NCI-H460 (cell line): ENCODE results near the gene IPO9. TPM values are rescaled to one million over a fixed set of nuclear protein-coding genes. Genes with fewer than 3 reads are reported as not detected.
A peak's percentile ranks its signal among the peaks of the same experiment; 100 is the strongest.
"Not testable (repeated sequence)": the region's sequence is repeated elsewhere in the genome, so short reads cannot be mapped to it uniquely, and the experiment has no call there.

ENCODE experiments used
- DNase-seq: peaks from one replicate; pipeline ENCODE4 v3.0.0-alpha.2; 2016; ENCODE audit warnings: low read depth; ENCODE audit errors: extremely low read depth
- total RNA-seq: library from RNA; depleted of rRNA; stranded (reverse); fragments of >200 nt; shearing (Covaris generic); gene quantifications from 2 replicates; pipeline ENCODE4 v1.2.3, GENCODE V29; 2014

IPO9 gene
- total RNA-seq, 1 experiment from 2014 or later, result 27.6 TPM

DNA sequence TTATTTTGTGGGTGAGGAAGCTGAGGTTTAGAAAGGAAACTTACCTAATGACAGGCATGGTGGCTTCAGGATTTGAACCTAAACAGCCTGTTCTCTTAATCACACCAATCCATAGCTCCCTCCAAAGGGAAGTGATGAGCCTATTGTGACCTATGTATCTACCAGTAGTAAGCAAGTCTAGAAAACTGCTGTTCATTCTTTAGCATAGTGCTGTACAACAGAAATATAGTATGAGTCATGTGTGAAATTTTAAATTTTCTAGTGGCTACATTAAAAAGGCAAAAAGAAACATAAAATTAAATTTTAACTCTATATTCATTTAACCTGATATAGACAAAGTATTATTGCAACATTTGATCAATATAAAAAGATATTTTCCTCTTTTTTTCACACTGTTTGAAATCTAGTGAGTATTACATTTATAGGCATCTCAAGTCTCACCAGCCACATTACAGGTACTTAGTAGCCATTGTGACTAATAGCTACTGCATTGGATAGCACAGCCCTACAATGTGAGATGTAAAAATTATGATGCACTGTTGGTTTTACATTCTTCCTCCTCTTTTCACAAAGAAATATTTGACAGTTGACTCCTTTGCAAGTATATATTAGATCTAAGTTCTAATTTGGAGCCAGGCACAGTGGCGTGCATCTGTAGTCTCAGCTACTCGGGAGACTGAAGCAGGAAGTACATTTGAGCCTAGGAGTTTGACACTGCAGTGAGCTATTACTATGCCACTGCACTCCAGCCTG, 16.6 kb downstream of the IPO9 start:
- DNase-seq, result no peak

DNA sequence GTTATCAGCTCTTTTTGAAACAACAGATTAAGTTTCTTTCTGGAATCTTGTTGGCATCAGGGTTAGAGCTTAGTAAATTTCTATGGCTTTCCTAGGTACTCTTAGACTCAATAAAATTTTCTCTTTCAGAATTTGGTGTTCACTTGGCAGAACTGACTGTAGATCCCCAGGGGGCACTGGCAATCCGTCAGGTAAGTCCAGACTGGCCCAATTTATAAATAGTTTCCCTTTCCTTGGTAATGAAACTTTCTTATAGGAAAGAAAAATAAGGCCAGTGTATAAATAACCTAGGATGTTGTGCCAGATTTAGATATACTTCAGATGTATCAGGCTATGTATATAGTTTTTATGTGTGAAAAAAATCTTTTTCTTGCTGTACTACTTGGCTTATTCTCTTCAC, 18.2 kb downstream of the IPO9 start:
- no peak for DNase-seq

DNA sequence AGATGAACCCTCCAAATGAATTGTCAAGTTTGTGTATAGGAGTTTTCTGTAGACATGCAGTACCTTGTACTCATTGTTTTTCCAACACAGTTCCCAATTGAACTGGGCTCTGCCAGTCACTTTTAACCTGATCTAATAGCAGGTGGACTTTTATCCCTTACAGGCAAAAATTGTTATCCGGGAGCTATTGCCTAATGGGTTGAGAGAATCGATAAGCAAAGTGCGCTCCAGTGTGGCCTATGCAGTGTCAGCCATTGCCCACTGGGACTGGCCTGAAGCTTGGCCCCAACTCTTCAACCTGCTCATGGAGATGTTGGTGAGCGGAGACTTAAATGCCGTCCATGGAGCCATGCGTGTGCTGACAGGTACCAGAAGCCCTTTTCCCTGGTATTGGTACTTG, 19.3 kb downstream of the IPO9 start:
- DNase-seq, result no peak

DNA sequence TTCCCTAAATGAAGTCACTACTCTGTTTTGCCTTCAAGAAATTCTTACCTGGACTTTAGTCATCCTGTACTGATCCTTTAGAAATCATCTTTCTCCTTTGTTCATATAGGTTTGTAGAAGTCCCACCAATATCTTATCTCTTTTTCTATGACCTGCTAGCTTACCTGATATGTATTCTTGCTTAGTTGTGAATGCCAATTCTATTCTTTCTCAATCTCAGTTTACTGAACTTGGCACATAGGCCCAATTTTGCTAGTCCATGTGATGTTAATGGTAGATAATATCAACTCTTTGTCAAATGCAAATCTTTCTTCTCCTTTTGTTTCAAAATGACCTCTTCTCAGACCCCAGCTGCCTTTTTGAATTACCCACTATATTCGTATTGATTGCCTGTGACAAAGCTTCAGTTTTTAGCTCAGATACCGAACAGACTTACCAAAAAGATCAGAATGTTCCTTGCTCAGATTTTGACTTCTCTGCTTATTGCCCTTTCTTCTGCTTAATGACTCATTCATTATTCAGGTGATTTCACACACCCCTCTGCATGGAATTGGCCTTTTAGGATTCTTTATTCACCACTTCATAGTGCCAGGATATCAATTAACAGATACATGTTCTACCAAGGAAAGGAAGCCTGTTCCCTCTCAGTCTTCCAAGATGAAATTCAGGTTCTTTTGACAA, 20.6 kb downstream of the IPO9 start:
- DNase-seq, result no peak

DNA sequence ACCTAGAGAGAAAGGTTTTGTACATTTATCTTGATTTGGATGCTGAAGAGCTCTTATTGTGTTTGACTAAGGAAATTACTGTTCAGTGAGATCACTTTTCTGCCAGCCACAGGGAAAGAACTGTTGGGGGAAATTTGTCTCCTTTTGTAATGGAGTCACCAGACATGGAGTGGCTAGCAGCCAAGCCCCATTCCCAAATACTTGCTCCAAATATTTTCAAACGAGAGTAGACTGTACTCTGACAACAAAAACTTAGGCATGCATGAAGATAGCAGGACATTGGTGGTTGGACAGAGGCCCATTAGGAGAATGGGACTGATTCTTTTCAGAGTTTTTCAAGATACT, 21.1 kb downstream of the IPO9 start:
- no peak for DNase-seq

DNA sequence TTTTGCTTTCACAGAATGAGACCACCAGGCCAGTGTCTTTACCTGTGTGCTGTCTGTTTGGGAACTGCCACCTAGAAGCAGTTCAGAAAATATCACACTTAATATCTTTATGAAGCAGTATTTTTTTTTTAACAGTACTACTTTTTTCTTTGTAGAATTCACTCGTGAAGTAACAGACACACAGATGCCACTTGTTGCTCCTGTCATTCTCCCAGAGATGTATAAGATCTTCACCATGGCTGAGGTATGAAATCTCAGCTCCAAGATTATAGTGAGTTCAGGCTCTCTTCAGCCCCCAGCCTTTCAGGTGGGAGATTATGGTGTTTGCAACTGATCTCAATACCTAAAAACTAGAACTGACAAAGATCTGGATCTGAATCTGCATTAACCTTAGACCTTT, 23.0 kb downstream of the IPO9 start:
- no peak for DNase-seq

DNA sequence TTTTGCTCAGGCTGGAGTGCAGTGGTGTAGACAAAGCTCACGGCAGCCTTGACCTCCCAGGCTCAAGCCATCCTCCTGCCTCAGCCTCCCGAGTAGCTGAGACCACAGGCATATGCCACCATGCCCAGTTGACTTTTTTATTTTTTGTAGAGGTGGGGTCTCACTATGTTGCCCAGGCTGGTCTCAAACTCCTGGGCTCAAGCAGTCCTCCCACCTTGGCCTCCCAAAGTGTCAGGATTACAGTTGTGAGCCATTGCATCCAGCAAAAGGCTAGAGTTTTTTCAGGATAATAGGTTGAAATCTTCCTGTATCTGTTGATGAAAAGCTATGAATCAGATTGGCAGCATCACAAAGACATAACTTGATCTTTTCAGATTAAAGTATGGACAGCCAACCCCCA, 27.8 kb downstream of the IPO9 start:
- DNase-seq, result not testable (repeated sequence)

DNA sequence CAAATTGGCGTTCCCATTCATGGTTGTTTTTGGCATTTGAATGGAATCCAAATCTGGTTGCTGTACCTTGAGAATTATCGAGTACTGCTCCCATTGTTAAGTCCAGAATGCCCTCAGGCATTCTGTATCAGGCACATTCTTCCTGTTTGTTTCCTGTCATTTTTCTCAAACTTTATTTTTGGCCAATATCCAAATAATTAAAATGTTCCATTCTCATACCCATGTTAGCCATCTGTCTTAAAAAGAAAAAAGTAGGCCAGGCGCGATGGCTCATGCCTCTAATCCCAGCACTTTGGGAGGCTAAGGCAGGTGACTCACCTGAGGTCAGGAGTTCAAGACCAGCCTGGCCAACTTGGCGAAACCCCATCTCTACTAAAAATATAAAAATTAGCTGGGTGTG, 30.5 kb downstream of the IPO9 start:
- DNase-seq, result no peak

DNA sequence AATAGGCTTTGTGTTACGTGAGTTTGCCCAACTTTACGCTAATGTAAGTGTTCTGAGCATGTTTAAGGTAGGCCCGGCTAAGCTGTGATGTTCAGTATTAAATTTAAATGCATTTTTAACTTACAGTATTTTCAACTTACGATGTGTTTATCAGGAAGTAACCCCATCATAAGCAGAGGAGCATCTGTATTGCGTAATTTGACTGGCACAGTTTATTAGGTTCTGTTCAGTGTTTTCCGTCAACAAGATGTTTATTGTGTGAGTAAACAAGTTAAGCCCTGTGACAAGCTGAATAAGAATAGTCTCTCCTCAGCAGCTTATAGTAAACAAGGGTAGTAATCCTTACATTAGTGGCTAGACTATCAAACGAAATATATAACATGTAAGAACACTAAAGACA, 32.5 kb downstream of the IPO9 start:
- DNase-seq, result no peak

DNA sequence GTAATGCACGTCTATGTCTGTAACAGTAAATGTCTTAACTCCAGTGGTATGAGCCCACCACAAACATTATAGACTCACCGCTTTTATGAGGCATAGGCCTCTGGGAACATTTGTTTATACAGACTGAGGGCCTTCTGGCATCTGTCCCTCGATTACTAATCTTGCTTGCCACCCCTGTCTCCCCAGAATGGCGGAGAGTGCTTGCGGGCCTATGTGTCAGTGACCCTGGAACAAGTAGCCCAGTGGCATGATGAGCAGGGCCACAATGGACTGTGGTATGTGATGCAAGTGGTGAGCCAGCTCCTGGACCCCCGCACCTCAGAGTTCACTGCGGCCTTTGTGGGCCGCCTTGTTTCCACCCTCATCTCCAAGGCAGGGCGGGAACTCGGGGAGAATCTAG, 41.4 kb downstream of the IPO9 start:
- no peak for DNase-seq

DNA sequence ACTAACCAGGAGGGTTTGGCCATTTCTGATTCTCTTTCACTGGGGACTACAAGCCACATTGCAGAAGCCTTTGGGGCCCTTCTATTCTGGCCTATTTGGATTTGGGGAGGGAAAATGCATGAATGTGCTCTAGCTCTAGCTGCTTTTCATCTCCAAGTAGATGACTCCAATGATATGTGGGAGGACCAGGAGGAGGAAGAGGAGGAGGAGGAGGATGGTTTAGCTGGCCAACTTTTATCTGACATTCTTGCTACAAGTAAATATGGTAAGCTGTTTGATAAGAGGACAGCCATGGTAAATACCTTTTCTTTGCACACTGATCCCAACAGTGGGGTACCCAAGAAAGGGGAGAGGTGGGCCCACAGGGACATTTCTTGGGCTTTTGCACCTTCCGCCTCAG, 45.7 kb downstream of the IPO9 start:
- no peak for DNase-seq

DNA sequence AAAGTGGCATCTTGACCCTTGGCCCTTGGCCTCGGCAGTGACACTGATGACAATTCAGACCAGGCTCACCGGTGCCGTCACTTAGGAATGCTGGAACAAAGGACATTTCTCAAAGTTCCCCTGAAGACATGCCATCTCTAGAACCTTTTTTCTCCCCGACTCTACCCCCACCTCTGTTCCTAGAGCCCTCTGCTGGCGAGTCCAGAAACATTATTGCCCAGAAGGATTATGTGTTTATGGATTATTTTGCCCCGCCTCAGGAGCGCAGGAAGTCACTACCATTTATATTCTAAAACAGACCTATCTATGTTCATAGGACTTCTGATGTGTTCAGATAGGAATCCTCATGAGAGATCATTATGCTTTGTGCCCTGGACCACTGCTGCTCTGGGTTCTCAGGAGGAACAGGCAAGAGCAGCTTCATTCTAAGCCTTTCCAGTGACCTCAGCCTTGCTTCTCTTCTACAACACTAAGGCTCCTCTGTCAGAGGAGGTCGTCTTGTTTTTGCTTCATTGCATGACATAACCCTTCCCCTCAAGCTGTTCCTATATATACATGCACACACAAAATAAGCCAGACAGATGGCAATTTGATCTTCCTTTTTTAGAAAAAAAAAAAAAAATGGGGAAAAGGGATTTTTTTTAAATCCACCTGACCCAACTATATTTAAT, 47.3 kb downstream of the IPO9 start:
- DNase-seq, result peak; percentile 38

DNA sequence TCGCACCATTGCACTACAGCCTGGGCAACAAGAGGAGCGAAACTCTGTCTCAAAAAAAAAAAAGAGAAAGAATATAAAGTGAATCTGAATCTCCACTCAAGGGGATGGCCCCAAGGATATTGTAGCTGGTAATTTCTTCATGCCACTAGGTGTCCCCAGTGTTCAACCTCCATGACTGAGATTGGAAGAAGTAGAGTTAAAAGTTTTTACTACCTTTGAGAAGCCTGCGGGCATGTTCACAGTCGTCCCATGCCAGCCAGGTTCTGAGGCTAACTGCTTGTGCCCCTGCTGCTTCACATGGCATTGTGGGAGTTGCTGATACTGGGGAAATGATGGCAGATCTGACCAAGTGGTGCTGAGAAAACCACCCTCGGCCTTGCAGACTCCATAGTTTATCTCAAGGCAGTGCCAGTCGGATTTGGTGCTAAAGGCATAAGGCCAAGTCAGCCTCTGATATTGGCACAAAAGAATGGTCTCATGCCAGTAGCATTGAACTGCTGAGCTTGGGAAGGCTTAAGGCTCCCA, 49.0 kb downstream of the IPO9 start:
- DNase-seq, result peak; percentile 62

DNA sequence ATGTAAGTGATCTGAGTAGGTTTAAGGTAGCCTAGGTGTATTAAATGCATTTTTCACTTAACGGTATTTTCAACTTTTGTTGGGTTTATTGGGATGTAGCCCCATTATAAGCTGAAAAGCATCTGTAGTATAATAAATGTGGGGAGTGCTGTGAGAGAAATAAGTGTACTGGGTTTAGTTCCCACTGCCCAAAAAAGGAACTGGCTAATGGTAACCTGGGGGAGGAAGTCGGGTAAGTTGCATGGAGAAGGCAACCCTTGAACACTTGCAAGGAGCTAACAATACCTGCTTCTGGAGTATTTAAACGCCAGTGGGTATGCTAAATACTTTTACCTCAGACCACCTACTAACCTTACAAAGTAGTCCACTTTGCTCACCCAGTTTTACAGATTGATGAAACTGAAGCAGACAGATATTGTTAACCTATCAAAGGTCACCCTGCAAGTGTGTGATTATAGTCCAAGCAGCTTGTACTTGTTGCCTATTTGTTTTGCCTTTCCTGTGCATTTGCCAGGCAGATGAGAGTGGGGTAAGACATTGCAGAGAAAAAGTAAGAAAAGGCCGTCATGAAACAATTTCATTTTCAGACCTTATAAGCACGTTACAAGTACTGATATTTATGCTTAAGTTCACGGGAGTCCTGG, 52.1 kb downstream of the IPO9 start:
- no peak for DNase-seq

DNA sequence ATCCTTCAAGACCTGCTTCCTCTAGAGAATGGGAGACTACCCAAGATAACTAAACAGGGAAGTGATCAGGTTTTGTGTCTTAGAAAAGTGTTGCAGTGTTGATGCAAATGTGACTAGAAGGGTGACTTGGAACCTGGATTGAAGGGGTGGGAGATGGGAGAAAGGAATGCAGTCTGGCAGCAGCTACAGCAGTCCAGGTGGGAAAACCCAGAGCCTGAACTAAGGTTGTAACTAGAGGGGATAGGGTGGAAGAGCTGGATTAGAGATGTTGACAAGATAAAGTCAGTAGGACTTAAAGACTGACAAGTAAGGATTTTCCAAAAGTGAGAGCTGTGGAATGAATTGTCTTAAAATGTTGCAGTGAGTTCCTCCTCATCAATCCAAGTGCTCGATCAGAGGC, 52.7 kb downstream of the IPO9 start:
- no peak for DNase-seq

DNA sequence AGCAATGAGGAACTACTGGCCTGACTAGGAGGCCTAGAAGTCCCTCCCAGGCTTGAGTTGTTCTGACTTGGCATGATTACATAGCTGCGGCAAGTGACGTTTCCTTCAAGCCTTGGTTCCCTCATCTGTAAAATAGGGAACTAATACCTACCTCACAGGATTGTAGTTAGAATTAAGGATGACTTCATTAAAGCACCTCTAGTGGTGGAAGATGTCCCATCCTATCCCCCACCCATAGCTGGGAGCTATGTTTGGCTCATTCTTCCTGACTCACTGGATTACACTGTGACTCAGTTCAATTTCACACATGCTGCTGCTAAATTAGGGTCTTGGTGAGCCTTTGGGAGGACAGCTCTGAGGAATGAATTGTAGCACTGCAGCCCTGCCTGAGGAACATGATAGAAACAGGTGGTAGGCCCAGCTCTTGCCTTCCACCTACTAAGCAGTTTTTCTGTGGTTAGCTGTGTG, 53.7 kb downstream of the IPO9 start:
- peak; percentile 68 for DNase-seq

DNA sequence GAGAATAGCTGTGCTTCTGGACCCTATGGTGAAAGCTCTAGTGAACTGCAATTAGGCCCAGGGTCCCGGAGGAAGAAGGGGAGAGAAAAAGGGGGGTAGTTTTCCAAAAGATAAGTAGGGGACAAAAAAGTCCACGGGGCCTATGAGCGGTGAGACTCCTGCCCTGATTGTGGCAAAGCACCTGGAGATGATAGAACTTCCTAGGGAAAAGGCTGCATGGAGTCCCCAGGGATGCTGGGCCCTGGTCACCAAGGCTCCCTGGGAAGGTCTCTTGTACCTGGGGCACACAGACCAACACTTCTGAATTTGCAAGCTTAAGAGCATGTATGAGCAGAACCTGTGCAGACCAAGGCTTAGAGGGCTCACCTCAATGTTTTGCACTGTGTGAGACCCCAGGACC, 54.3 kb downstream of the IPO9 start:
- DNase-seq, result no peak

DNA sequence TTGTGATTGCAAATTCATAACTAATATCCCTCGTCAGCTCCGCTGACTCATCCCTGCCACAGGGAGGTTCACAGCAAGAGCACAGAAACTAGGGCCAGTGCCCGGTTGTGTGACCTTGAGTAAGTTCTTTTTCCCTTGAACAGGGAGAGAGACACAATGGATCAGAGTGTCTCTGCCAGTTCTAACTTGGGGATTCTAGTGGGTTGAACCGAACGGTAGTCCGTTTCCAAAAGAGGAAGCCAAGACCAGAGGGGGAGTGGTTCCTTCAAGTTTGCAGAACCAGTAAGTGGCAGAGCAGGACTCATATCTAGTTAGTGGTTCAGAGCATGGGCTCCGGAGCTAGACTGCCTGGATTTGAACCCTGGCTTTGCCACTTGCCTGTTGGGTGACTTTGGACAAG, 54.8 kb downstream of the IPO9 start:
- peak; percentile 37 for DNase-seq

DNA sequence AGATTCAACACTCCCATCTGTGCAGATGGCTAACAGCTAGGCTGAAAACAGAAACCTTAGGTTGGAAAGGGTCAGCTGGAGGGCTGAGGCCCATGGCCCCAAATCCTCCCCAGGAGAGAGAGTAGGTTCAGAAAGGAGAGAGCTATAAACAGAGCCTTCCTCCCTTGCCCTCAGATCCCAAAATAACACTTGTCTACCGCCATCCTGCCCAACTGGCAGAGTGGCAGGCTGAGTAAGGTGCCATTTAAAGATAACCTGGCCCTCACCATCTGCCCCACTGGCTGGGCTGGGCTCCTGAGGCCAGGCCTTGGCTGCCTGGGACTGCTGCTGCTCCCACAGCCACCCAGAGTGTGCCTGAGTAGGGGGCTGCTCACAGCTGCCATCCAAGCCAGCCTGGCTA, 55.5 kb downstream of the IPO9 start:
- no peak for DNase-seq

DNA sequence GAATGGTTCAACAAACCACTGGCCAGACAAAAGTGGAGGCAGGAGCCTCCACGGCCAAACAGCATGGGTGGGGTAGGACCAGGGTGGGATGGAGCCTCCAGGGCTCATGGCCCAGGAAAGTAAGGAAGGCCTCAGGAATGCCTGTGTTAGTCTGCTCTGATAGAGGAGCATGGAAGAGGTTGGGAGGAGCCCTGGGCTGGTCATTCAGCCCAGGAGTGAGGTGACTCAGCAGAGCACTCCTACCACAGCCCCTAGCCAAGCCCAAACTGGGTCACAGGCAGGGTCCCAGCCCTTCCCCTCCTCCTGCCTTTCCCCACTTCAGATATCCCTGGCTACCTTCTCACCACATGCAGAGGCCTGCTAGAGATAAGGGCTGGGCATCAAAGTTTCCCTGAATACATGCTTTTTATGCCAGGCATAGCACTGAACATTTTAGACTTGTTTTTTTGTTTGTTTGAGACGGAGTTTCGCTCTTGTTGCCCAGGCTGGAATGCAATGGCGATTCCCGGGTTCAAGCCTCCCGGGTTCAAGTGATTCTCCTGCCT, 56.6 kb downstream of the IPO9 start:
- DNase-seq, result peak; percentile 29
